ENCODE results near the gene DCAF4.

DNA sequence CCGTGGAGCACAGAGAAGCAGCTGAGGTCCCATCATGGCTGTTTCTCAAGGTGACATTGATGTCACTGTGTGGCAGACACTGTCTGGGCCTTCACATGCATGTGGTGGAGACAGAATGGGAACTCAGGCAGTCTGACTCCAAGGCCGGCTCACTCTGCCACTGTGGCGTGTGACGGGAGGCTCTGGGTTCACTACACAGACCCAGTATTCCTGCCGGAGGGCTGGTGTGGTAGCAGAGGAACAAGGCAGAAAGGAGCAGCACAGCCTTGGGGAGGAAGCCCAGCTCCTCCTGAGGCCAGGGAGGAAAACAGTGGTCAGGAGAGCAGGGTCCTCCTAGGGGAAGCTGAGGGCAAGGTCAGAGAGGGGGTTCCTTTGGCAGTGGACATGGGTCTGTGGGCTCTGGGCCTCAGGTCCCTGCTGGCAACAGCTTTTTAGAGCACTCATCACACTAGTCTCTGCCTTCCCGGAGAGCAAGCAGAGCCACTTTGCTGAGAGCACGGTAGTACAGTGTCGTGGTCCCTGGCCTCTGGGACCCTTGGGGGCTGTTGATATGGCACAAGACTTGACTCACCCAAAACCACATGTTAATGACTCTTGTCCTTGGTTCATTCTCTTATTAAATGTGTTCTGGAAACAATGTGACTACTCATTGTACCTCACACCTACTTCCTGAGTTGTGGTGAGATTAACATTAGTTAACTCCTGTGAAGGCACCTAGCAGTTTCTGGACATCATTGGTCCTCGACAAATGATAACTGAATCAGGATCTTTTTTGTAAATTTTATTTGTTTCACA is 21.3 kb downstream of the DCAF4 start:
- TF ChIP-seq POLR2AphosphoS5 (IDR thresholded peaks at IDR 0.05; ENCODE audit: low read depth, low read length), result no peak
- TF ChIP-seq POLR2A (IDR thresholded peaks at IDR 0.05; ENCODE audit: low read depth, low read length), result no peak

Measured in GM12892 (cell line).